Activated CD8-positive, alpha-beta T cell treated with anti-CD3 and anti-CD28 coated beads for 36 hours (primary cell): ENCODE results near the gene CCDC192. TPM values are rescaled to one million over a fixed set of nuclear protein-coding genes. Genes with fewer than 3 reads are reported as not detected.
A peak's percentile ranks its signal among the peaks of the same experiment; 100 is the strongest.

Experiments used
- ATAC-seq: fragments of 200-7000 bp; cut with Tn5 transposase; one replicate; pipeline ENCODE4 v1.10.0; 2021; ENCODE audit warnings: mild to moderate bottlenecking, moderate library complexity
- CTCF ChIA-PET: fragments of 350-600 bp; sonication (Branson Sonifier 250); formaldehyde crosslinking; loops from one replicate; lab custom pipeline; 2021; ENCODE audit warnings: antibody characterized with exemption; lab: Charles Lee
- POLR2A ChIA-PET: fragments of 350-600 bp; sonication (Branson Sonifier 250); formaldehyde crosslinking; loops from one replicate; lab custom pipeline; 2021; ENCODE audit warnings: antibody characterized with exemption; lab: Charles Lee
- DNase-seq: peaks from one replicate; pipeline ENCODE4 v3.0.0-alpha.2; 2020
- H3K27ac Mint-ChIP-seq: one replicate; pipeline ENCODE4 v1.8.0; 2021; ENCODE audit warnings: mild to moderate bottlenecking, mixed read lengths
- H3K27me3 Mint-ChIP-seq: one replicate; pipeline ENCODE4 v1.8.0; 2021; ENCODE audit warnings: mixed read lengths
- H3K36me3 Mint-ChIP-seq: one replicate; pipeline ENCODE4 v1.8.0; 2021; ENCODE audit warnings: low read depth, mixed read lengths
- H3K4me1 Mint-ChIP-seq: one replicate; pipeline ENCODE4 v1.8.0; 2021; ENCODE audit warnings: low read depth, mixed read lengths
- H3K4me3 Mint-ChIP-seq: one replicate; pipeline ENCODE4 v1.8.0; 2021; ENCODE audit warnings: mild to moderate bottlenecking, moderate library complexity, mixed read lengths
- H3K9me3 Mint-ChIP-seq: one replicate; pipeline ENCODE4 v1.8.0; 2021; ENCODE audit warnings: mixed read lengths
- CTCF ChIP-seq: fragments of 200-600 bp; IDR thresholded peaks from one replicate; pipeline ENCODE4 v1.8.0; 2022; ENCODE audit warnings: antibody characterized with exemption, mild to moderate bottlenecking
- intact Hi-C: fragments of 100-400 bp; cut with micrococcal nuclease; formaldehyde crosslinking; loops from one replicate; pipeline ENCODE4 v1.10.0; 2022
- total RNA-seq, 2 experiments: library from RNA; stranded (reverse); gene quantifications; one replicate each; pipeline ENCODE4 v1.2.3, GENCODE V29; 2021

The CCDC192 gene
- total RNA-seq, 2 experiments from 2014 or later: not detected

- no peak overlapping the region for H3K27ac Mint-ChIP-seq
- no peaks in the 10 kb centered on the region for H3K36me3 Mint-ChIP-seq
- POLR2A ChIA-PET: no interaction called here
- CTCF ChIA-PET: interaction anchor here (0.8 to 1.5 kb wide), 2 partner anchors 8 to 191 kb away, joined by 3 read pairs; no protein-coding TSS in a partner anchor
- DNase-seq: no peak
- no peaks in the 10 kb centered on the region for H3K9me3 Mint-ChIP-seq
- intact Hi-C loops: no loop called here
- peaks cover 2% of the 10 kb centered on the region for H3K27me3 Mint-ChIP-seq
- no peaks in the 10 kb centered on the region for H3K4me1 Mint-ChIP-seq
- no peak overlapping the region for H3K4me3 Mint-ChIP-seq
- ATAC-seq: no peak
- no peak for TF ChIP-seq CTCF
Observed at GRCh38 chr5:127834094-127834531, 130.9 kb downstream of the CCDC192 start.

DNA sequence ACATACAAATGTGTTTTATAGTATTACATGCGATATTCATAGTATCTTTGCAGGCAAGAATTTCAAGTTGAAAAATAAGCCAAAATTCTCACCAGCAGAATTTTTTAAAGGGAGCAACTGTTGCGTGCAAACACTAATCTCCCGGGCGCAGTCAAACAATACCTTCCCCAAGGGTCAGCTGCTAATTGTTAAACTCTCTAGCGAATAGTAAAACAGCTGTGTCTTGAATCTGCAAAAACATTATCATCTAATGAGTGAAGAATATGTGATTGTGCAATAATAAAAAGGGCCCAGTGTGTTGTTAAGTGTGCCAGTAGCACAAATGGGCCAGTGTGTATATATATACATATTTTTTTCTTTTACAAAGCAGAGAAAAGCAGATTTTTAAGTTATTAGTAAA, 131.4 kb downstream of the CCDC192 start:
- CTCF ChIA-PET: no interaction called here
- no peaks in the 10 kb centered on the region for H3K4me1 Mint-ChIP-seq
- intact Hi-C loops: no loop called here
- no peaks in the 10 kb centered on the region for H3K36me3 Mint-ChIP-seq
- H3K4me3 Mint-ChIP-seq: no peak overlapping the region
- H3K9me3 Mint-ChIP-seq: no peaks in the 10 kb centered on the region
- H3K27ac Mint-ChIP-seq: no peak overlapping the region
- no peak for TF ChIP-seq CTCF
- no peak for ATAC-seq
- no peak for DNase-seq
- POLR2A ChIA-PET: no interaction called here
- H3K27me3 Mint-ChIP-seq: peaks cover 2% of the 10 kb centered on the region

DNA sequence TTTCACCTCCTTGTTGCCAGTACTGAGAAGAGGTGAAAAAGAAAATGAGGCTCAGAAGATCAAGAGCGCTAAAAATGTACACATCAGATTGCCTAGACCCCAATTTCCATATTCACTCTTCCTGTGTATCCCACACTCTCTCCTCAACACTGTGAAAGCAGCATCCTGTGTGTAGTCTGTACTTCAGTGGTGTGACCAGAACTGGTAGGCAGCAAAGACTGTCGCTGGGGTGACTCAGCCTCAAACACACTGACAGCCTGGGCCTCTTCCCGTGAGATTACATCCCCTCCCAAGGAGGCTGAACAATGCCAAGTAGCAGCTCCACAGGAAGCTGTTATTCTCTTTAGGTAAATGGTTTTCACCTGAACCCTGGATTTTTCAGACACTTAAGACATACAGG, 135.5 kb downstream of the CCDC192 start:
- Mint-ChIP-seq H3K36me3 (no peaks in the 10 kb centered on the region), H3K4me3 (no peak overlapping the region), H3K4me1 (no peaks in the 10 kb centered on the region), H3K27ac (no peak overlapping the region), H3K9me3 (no peaks in the 10 kb centered on the region), H3K27me3 (no peaks in the 10 kb centered on the region)
- DNase-seq (peak; percentile 2), ATAC-seq (no peak)
- ChIA-PET POLR2A (no interaction called here), CTCF (no interaction called here)
- no peak for TF ChIP-seq CTCF
- intact Hi-C loops: no loop called here

GRCh38 chr5:127839072-127839471, 135.9 kb downstream of the CCDC192 start:
- H3K36me3 Mint-ChIP-seq: no peaks in the 10 kb centered on the region
- intact Hi-C loops: no loop called here
- no peak overlapping the region for H3K4me3 Mint-ChIP-seq
- DNase-seq (no peak), ATAC-seq (no peak)
- H3K27me3 Mint-ChIP-seq: no peaks in the 10 kb centered on the region
- CTCF ChIA-PET: no interaction called here
- POLR2A ChIA-PET: no interaction called here
- H3K27ac Mint-ChIP-seq: no peak overlapping the region
- H3K9me3 Mint-ChIP-seq: no peaks in the 10 kb centered on the region
- no peaks in the 10 kb centered on the region for H3K4me1 Mint-ChIP-seq
- no peak for TF ChIP-seq CTCF

- ATAC-seq (no peak), DNase-seq (no peak)
- TF ChIP-seq CTCF: no peak
- H3K4me1 Mint-ChIP-seq: no peaks in the 10 kb centered on the region
- intact Hi-C loops: no loop called here
- no peak overlapping the region for H3K27ac Mint-ChIP-seq
- H3K4me3 Mint-ChIP-seq: no peak overlapping the region
- no peaks in the 10 kb centered on the region for H3K9me3 Mint-ChIP-seq
- POLR2A ChIA-PET: interaction anchor here (0.6 kb wide), 1 partner anchor 176 kb away, joined by 3 read pairs; no protein-coding TSS in a partner anchor
- CTCF ChIA-PET: no interaction called here
- no peaks in the 10 kb centered on the region for H3K36me3 Mint-ChIP-seq
- H3K27me3 Mint-ChIP-seq: no peaks in the 10 kb centered on the region
Observed at GRCh38 chr5:127839496-127840197, 136.5 kb downstream of the CCDC192 start.
